ENCODE results near the gene COMMD9. TPM values are rescaled to one million over a fixed set of nuclear protein-coding genes. Genes with fewer than 3 reads are reported as not detected.

The COMMD9 gene
- total RNA-seq, 1 donor from 2014 or later, result 66.1 TPM

DNA sequence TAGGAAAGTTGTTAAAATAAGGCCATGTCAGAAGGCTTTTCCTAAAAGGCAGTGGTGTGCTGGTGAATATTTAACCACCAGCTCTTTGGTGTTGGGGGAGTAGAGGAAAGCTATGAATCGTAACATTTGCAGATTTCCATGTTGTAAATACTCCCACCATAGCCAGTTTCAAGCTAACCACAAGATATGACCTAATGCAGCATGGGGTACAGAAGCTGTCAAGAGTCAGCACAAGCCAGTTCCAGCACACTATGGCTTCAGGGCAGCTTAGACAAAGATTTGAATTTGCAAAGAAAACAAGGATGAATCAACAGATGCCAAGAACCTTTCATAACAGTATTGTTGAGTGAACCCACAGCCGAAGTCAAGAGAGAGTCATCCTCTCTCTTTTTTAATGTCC is 40.0 kb downstream of the COMMD9 start:
- TF ChIP-seq, protein P1, sequence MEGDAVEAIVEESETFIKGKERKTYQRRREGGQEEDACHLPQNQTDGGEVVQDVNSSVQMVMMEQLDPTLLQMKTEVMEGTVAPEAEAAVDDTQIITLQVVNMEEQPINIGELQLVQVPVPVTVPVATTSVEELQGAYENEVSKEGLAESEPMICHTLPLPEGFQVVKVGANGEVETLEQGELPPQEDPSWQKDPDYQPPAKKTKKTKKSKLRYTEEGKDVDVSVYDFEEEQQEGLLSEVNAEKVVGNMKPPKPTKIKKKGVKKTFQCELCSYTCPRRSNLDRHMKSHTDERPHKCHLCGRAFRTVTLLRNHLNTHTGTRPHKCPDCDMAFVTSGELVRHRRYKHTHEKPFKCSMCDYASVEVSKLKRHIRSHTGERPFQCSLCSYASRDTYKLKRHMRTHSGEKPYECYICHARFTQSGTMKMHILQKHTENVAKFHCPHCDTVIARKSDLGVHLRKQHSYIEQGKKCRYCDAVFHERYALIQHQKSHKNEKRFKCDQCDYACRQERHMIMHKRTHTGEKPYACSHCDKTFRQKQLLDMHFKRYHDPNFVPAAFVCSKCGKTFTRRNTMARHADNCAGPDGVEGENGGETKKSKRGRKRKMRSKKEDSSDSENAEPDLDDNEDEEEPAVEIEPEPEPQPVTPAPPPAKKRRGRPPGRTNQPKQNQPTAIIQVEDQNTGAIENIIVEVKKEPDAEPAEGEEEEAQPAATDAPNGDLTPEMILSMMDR (IDR thresholded peaks at IDR 0.05; ENCODE audit: unreplicated experiment), result no peak
- Mint-ChIP-seq H3K4me1 (ENCODE audit: unreplicated experiment) (peaks cover 5% of the 10 kb centered on the region), H3K4me3 (ENCODE audit: unreplicated experiment) (no peak overlapping the region), H3K9me3 (ENCODE audit: unreplicated experiment) (no peaks in the 10 kb centered on the region), H3K36me3 (ENCODE audit: low read depth, unreplicated experiment) (peaks cover 5% of the 10 kb centered on the region), H3K27me3 (ENCODE audit: unreplicated experiment) (peaks cover 4% of the 10 kb centered on the region), H3K27ac (ENCODE audit: unreplicated experiment) (no peak overlapping the region)
- DNase-seq (ENCODE audit: low spot score), result no peak

GRCh38 chr11:36248436-36248835 is 40.8 kb downstream of the COMMD9 start:
- Mint-ChIP-seq H3K4me1 (ENCODE audit: unreplicated experiment) (peaks cover 5% of the 10 kb centered on the region), H3K9me3 (ENCODE audit: unreplicated experiment) (no peaks in the 10 kb centered on the region), H3K4me3 (ENCODE audit: unreplicated experiment) (no peak overlapping the region), H3K27me3 (ENCODE audit: unreplicated experiment) (peaks cover 4% of the 10 kb centered on the region), H3K36me3 (ENCODE audit: low read depth, unreplicated experiment) (peaks cover 5% of the 10 kb centered on the region), H3K27ac (ENCODE audit: unreplicated experiment) (no peak overlapping the region)
- TF ChIP-seq, protein P1 (IDR thresholded peaks at IDR 0.05; ENCODE audit: unreplicated experiment), result no peak
- no peak for DNase-seq (ENCODE audit: low spot score)

GRCh38 chr11:36247493-36247892 is 41.7 kb downstream of the COMMD9 start:
- H3K27ac Mint-ChIP-seq (ENCODE audit: unreplicated experiment), result no peak overlapping the region
- peaks cover 5% of the 10 kb centered on the region for H3K4me1 Mint-ChIP-seq (ENCODE audit: unreplicated experiment)
- no peak overlapping the region for H3K4me3 Mint-ChIP-seq (ENCODE audit: unreplicated experiment)
- DNase-seq (ENCODE audit: low spot score), result no peak
- peaks cover 5% of the 10 kb centered on the region for H3K36me3 Mint-ChIP-seq (ENCODE audit: low read depth, unreplicated experiment)
- TF ChIP-seq, protein P1 (IDR thresholded peaks at IDR 0.05; ENCODE audit: unreplicated experiment), result no peak
- no peaks in the 10 kb centered on the region for H3K9me3 Mint-ChIP-seq (ENCODE audit: unreplicated experiment)
- peaks cover 4% of the 10 kb centered on the region for H3K27me3 Mint-ChIP-seq (ENCODE audit: unreplicated experiment)

DNA sequence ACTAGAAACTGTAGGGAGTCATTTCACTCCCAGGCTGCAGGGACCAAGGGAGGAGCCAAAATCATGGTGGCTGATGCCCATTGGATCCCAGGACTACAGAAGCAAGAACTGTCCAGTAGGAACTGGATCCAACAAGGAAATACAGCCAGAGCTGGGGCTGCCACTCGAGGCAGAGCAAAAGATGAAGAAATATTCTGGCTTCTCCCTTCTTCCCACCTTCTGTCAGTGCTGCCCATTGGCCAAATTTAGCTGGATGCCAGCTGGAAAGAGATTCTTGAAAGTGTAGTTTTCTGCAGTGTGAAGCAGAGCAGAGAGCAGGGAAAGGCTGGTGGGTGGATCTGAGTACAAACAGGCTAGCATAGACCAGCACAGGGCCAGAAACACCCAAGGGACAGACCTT is 45.6 kb downstream of the COMMD9 start:
- no peak for DNase-seq (ENCODE audit: low spot score)
- H3K27ac Mint-ChIP-seq (ENCODE audit: unreplicated experiment), result no peak overlapping the region
- peaks cover 1% of the 10 kb centered on the region for H3K4me1 Mint-ChIP-seq (ENCODE audit: unreplicated experiment)
- H3K9me3 Mint-ChIP-seq (ENCODE audit: unreplicated experiment), result no peaks in the 10 kb centered on the region
- TF ChIP-seq, protein P1 (IDR thresholded peaks at IDR 0.05; ENCODE audit: unreplicated experiment), result no peak
- peaks cover 2% of the 10 kb centered on the region for H3K27me3 Mint-ChIP-seq (ENCODE audit: unreplicated experiment)
- no peak overlapping the region for H3K4me3 Mint-ChIP-seq (ENCODE audit: unreplicated experiment)
- peaks cover 5% of the 10 kb centered on the region for H3K36me3 Mint-ChIP-seq (ENCODE audit: low read depth, unreplicated experiment)

DNA sequence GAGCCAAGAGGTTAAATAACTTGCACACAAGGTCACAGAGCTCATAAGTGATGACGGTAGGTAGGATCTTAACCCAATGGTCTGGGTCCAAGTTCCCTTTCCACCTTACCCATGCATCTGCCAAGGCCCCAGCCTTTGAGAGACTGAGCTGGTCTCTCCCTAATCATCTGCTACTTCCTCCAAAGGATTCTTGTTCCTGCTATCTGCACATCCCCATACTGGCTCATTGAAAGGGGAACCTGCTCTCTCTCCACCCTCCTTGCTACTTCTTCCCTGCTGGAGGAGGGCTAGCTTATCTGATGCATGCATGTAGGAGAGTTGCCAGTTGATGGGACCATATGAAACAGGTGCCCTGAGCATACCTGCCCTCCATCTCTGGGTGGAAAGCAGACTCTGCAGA is 47.7 kb downstream of the COMMD9 start:
- no peak overlapping the region for H3K4me3 Mint-ChIP-seq (ENCODE audit: unreplicated experiment)
- peaks cover 2% of the 10 kb centered on the region for H3K27me3 Mint-ChIP-seq (ENCODE audit: unreplicated experiment)
- H3K9me3 Mint-ChIP-seq (ENCODE audit: unreplicated experiment), result no peaks in the 10 kb centered on the region
- DNase-seq (ENCODE audit: low spot score), result no peak
- H3K27ac Mint-ChIP-seq (ENCODE audit: unreplicated experiment), result no peak overlapping the region
- H3K4me1 Mint-ChIP-seq (ENCODE audit: unreplicated experiment), result no peaks in the 10 kb centered on the region
- TF ChIP-seq, protein P1 (IDR thresholded peaks at IDR 0.05; ENCODE audit: unreplicated experiment), result no peak
- H3K36me3 Mint-ChIP-seq (ENCODE audit: low read depth, unreplicated experiment), result peaks cover 5% of the 10 kb centered on the region
